HepG2 (cell line): ENCODE measurements around the gene HLA-DMB. TPM values are rescaled to one million over a fixed set of nuclear protein-coding genes. Genes with fewer than 3 reads are reported as not detected.

Experiments
- DNMT1 ChIP-seq: sonication (generic); formaldehyde crosslinking; IDR thresholded peaks from 2 replicates; pipeline ENCODE4 v1.5.1; 2020; ENCODE audit warnings: mild to moderate bottlenecking, missing genetic modification reagents
- GLI4 ChIP-seq: sonication (generic); formaldehyde crosslinking; IDR thresholded peaks from 2 replicates; pipeline ENCODE4 v1.5.1; 2020; ENCODE audit warnings: missing genetic modification reagents, mild to moderate bottlenecking, moderate library complexity, borderline replicate concordance
- HHEX ChIP-seq: IDR thresholded peaks from 2 replicates; pipeline ENCODE4 v1.6.1; 2016; ENCODE audit warnings: control low read depth
- NCOA2 ChIP-seq: sonication (generic); formaldehyde crosslinking; IDR thresholded peaks from 2 replicates; pipeline ENCODE4 v1.8.0; 2022; ENCODE audit warnings: inconsistent platforms
- PAF1 ChIP-seq: IDR thresholded peaks from 2 replicates; pipeline ENCODE4 v1.6.1; 2016; ENCODE audit warnings: missing genetic modification reagents, missing compliant biosample characterization
- SP140L ChIP-seq: sonication (generic); formaldehyde crosslinking; IDR thresholded peaks from 2 replicates; pipeline ENCODE4 v1.4.0; 2020; ENCODE audit warnings: missing genetic modification reagents, borderline replicate concordance
- polyA plus RNA-seq, 8 experiments: library from polyadenylated mRNA; depleted of rRNA in 3 of 8; stranded (reverse) in 7 of 8; unstranded in 1 of 8; fragments of >200 nt; fragmentation: Illumina TruSeq in 4 of 8; extraction: Trizol in 4 of 8; gene quantifications; 2 replicates each; pipeline versions ENCODE4 v1.2.1 to v1.2.3, GENCODE V29; 2011 to 2016; ENCODE audit warnings: low read depth in 4 of 8, missing spikeins in 1 of 8, mixed read lengths in 1 of 8; ENCODE audit not compliant: insufficient read depth in 1 of 8
- total RNA-seq, 5 experiments: library from RNA; depleted of rRNA; stranded (reverse); fragments of >200 nt; fragmentation: Illumina TruSeq; extraction: Trizol; gene quantifications; 2 replicates each; pipeline ENCODE4 v1.2.3, GENCODE V29; 2016; ENCODE audit warnings: low read depth in 1 of 5
- TF ChIP-seq, protein P1 (sequence below): sonication (generic); formaldehyde crosslinking; IDR thresholded peaks from 2 replicates; pipeline ENCODE4; 2020; ENCODE audit warnings: missing genetic modification reagents, mild to moderate bottlenecking, borderline replicate concordance
- TF ChIP-seq, protein P2 (sequence below): sonication (generic); formaldehyde crosslinking; IDR thresholded peaks from 2 replicates; pipeline ENCODE4 v1.8.1; 2023; ENCODE audit warnings: mild to moderate bottlenecking, missing genetic modification reagents
- TF ChIP-seq, protein P3 (sequence below): sonication (generic); formaldehyde crosslinking; IDR thresholded peaks from 2 replicates; pipeline ENCODE4 v1.5.0; 2020; ENCODE audit warnings: mild to moderate bottlenecking, missing genetic modification reagents, borderline replicate concordance
- TF ChIP-seq, protein P4 (sequence below): sonication (generic); formaldehyde crosslinking; IDR thresholded peaks from 2 replicates; pipeline ENCODE4 v1.5.1; 2020; ENCODE audit warnings: mild to moderate bottlenecking, missing genetic modification reagents, moderate library complexity
- TF ChIP-seq, protein P5 (sequence below): sonication (generic); formaldehyde crosslinking; IDR thresholded peaks from 2 replicates; pipeline ENCODE4 v1.8.0; 2022; ENCODE audit warnings: low read depth, missing genetic modification reagents

HLA-DMB gene
- total and polyA plus RNA-seq, 2 of the 13 experiments (the other 11 are each of a cell fraction or from before 2014, with no cell fraction given), result not detected

DNA sequence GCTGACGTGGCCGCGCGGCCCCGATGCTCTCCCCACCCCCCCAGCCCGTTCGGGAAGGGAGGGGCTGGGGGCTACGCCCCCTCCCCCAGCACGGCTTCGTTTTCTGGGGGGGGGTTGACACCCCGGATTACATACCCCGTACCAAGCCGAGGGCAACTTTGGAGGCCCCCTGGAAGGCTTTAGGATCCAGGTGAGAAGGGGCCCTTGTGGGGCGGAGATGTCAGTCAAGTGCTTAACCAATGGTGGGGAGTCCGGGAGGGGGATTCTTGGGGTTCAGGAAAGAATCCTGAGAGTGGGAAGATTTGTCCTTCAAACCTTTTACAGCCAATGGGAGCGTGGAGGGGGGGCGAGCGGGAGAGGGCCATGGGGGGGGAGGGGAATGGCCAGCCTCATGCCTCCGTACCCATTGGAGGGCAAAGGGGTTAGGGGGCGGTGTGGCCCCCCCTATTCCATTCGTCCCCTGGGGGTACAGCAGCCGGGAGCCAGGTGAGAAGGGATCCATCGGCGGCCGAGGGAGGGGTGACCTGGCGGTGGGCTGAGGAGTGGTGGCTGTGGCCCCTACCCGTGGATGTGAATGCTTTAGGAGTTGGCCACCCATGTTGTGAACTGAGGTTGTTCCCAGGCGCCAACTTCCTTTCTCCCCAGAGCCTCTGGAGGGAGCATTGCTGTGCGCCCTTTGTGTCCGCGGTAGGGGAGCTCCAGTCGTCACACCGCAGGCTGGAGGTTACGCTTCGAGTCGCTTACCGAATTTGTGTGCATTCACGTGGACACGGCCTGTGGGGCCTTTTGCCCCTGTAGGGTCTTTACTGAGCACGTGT is 28.2 kb upstream of the HLA-DMB start (continued):
- TF ChIP-seq, protein P1, sequence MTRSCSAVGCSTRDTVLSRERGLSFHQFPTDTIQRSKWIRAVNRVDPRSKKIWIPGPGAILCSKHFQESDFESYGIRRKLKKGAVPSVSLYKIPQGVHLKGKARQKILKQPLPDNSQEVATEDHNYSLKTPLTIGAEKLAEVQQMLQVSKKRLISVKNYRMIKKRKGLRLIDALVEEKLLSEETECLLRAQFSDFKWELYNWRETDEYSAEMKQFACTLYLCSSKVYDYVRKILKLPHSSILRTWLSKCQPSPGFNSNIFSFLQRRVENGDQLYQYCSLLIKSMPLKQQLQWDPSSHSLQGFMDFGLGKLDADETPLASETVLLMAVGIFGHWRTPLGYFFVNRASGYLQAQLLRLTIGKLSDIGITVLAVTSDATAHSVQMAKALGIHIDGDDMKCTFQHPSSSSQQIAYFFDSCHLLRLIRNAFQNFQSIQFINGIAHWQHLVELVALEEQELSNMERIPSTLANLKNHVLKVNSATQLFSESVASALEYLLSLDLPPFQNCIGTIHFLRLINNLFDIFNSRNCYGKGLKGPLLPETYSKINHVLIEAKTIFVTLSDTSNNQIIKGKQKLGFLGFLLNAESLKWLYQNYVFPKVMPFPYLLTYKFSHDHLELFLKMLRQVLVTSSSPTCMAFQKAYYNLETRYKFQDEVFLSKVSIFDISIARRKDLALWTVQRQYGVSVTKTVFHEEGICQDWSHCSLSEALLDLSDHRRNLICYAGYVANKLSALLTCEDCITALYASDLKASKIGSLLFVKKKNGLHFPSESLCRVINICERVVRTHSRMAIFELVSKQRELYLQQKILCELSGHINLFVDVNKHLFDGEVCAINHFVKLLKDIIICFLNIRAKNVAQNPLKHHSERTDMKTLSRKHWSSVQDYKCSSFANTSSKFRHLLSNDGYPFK (CRISPR knock-in tag), result no peak; the same call in 1 of the 2 replicates
- TF ChIP-seq GLI4 (CRISPR knock-in tag) (no peak), NCOA2 (CRISPR knock-in tag) (no peak; the same call in 1 of the 2 replicates), DNMT1 (peak; percentile 37; the same call in 1 of the 2 replicates), PAF1 (CRISPR knock-in tag) (no peak), SP140L (CRISPR knock-in tag) (0 out of 2 replicates have a peak, but pooled peaks have one; percentile 62), HHEX (CRISPR knock-in tag) (no peak)
- TF ChIP-seq, protein P2, sequence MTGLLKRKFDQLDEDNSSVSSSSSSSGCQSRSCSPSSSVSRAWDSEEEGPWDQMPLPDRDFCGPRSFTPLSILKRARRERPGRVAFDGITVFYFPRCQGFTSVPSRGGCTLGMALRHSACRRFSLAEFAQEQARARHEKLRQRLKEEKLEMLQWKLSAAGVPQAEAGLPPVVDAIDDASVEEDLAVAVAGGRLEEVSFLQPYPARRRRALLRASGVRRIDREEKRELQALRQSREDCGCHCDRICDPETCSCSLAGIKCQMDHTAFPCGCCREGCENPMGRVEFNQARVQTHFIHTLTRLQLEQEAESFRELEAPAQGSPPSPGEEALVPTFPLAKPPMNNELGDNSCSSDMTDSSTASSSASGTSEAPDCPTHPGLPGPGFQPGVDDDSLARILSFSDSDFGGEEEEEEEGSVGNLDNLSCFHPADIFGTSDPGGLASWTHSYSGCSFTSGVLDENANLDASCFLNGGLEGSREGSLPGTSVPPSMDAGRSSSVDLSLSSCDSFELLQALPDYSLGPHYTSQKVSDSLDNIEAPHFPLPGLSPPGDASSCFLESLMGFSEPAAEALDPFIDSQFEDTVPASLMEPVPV (CRISPR knock-in tag), result peak; percentile 68
- TF ChIP-seq, protein P3, sequence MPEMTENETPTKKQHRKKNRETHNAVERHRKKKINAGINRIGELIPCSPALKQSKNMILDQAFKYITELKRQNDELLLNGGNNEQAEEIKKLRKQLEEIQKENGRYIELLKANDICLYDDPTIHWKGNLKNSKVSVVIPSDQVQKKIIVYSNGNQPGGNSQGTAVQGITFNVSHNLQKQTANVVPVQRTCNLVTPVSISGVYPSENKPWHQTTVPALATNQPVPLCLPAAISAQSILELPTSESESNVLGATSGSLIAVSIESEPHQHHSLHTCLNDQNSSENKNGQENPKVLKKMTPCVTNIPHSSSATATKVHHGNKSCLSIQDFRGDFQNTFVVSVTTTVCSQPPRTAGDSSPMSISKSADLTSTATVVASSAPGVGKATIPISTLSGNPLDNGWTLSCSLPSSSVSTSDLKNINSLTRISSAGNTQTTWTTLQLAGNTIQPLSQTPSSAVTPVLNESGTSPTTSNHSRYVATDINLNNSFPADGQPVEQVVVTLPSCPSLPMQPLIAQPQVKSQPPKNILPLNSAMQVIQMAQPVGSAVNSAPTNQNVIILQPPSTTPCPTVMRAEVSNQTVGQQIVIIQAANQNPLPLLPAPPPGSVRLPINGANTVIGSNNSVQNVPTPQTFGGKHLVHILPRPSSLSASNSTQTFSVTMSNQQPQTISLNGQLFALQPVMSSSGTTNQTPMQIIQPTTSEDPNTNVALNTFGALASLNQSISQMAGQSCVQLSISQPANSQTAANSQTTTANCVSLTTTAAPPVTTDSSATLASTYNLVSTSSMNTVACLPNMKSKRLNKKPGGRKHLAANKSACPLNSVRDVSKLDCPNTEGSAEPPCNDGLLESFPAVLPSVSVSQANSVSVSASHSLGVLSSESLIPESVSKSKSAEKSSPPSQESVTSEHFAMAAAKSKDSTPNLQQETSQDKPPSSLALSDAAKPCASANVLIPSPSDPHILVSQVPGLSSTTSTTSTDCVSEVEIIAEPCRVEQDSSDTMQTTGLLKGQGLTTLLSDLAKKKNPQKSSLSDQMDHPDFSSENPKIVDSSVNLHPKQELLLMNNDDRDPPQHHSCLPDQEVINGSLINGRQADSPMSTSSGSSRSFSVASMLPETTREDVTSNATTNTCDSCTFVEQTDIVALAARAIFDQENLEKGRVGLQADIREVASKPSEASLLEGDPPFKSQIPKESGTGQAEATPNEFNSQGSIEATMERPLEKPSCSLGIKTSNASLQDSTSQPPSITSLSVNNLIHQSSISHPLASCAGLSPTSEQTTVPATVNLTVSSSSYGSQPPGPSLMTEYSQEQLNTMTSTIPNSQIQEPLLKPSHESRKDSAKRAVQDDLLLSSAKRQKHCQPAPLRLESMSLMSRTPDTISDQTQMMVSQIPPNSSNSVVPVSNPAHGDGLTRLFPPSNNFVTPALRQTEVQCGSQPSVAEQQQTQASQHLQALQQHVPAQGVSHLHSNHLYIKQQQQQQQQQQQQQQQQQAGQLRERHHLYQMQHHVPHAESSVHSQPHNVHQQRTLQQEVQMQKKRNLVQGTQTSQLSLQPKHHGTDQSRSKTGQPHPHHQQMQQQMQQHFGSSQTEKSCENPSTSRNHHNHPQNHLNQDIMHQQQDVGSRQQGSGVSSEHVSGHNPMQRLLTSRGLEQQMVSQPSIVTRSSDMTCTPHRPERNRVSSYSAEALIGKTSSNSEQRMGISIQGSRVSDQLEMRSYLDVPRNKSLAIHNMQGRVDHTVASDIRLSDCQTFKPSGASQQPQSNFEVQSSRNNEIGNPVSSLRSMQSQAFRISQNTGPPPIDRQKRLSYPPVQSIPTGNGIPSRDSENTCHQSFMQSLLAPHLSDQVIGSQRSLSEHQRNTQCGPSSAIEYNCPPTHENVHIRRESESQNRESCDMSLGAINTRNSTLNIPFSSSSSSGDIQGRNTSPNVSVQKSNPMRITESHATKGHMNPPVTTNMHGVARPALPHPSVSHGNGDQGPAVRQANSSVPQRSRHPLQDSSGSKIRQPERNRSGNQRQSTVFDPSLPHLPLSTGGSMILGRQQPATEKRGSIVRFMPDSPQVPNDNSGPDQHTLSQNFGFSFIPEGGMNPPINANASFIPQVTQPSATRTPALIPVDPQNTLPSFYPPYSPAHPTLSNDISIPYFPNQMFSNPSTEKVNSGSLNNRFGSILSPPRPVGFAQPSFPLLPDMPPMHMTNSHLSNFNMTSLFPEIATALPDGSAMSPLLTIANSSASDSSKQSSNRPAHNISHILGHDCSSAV (CRISPR knock-in tag), result no peak
- TF ChIP-seq, protein P4, sequence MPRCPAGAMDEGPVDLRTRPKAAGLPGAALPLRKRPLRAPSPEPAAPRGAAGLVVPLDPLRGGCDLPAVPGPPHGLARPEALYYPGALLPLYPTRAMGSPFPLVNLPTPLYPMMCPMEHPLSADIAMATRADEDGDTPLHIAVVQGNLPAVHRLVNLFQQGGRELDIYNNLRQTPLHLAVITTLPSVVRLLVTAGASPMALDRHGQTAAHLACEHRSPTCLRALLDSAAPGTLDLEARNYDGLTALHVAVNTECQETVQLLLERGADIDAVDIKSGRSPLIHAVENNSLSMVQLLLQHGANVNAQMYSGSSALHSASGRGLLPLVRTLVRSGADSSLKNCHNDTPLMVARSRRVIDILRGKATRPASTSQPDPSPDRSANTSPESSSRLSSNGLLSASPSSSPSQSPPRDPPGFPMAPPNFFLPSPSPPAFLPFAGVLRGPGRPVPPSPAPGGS (CRISPR knock-in tag), result no peak; the same call in 1 of the 2 replicates
- TF ChIP-seq, protein P5, sequence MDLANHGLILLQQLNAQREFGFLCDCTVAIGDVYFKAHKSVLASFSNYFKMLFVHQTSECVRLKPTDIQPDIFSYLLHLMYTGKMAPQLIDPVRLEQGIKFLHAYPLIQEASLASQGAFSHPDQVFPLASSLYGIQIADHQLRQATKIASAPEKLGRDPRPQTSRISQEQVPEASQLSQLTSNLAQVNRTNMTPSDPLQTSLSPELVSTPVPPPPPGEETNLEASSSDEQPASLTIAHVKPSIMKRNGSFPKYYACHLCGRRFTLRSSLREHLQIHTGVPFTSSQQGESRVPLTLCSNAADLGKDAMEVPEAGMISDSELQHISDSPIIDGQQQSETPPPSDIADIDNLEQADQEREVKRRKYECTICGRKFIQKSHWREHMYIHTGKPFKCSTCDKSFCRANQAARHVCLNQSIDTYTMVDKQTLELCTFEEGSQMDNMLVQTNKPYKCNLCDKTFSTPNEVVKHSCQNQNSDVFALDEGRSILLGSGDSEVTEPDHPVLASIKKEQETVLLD (CRISPR knock-in tag), result no peak; the same call in 1 of the 2 replicates
